Loucy (cell line): Measurements from ENCODE around the gene MGP.

Source experiments
- EZH2phosphoT487 ChIP-seq: fragments of 200-600 bp; IDR thresholded peaks from 2 replicates; pipeline ENCODE4 v1.6.1; 2018; ENCODE audit warnings: antibody characterized with exemption, mild to moderate bottlenecking, moderate library complexity, borderline replicate concordance
- TF ChIP-seq, protein P1 (sequence below): fragments of 200-600 bp; sonication (generic); conservative IDR thresholded peaks from 2 replicates; pipeline ENCODE4 v1.5.1; 2014; ENCODE audit warnings: mild to moderate bottlenecking, antibody characterized with exemption, low read length

- TF ChIP-seq, protein P1, sequence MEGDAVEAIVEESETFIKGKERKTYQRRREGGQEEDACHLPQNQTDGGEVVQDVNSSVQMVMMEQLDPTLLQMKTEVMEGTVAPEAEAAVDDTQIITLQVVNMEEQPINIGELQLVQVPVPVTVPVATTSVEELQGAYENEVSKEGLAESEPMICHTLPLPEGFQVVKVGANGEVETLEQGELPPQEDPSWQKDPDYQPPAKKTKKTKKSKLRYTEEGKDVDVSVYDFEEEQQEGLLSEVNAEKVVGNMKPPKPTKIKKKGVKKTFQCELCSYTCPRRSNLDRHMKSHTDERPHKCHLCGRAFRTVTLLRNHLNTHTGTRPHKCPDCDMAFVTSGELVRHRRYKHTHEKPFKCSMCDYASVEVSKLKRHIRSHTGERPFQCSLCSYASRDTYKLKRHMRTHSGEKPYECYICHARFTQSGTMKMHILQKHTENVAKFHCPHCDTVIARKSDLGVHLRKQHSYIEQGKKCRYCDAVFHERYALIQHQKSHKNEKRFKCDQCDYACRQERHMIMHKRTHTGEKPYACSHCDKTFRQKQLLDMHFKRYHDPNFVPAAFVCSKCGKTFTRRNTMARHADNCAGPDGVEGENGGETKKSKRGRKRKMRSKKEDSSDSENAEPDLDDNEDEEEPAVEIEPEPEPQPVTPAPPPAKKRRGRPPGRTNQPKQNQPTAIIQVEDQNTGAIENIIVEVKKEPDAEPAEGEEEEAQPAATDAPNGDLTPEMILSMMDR, result no peak
- TF ChIP-seq EZH2phosphoT487, result no peak
Measured at GRCh38 chr12:14900521-14901227, 15.0 kb upstream of the MGP start.
